Thyroid gland (tissue), 4 donors: Measurements from ENCODE around the gene FAR2. TPM values are rescaled to one million over a fixed set of nuclear protein-coding genes. Genes with fewer than 3 reads are reported as not detected.

ENCODE experiments used
- DNase-seq, 2 donors: peaks; one replicate each; pipeline ENCODE4 v3.0.0-alpha.2; 2019
- H3K27ac ChIP-seq, 3 donors: fragments of 200-600 bp; sonication (generic); 1 replicate in 2 of 3; 2 replicates in 1 of 3; pipeline ENCODE4 v1.5.1; 2016 to 2019; ENCODE audit warnings: mild to moderate bottlenecking in 1 of 3, moderate library complexity in 1 of 3
- H3K27me3 ChIP-seq: fragments of 200-600 bp; sonication (generic); one replicate; pipeline ENCODE4 v1.5.1; 2019
- H3K36me3 ChIP-seq, 2 donors: fragments of 200-600 bp; sonication (generic); one replicate each; pipeline ENCODE4 v1.5.1; 2016 to 2019
- H3K4me1 ChIP-seq, 2 donors: fragments of 200-600 bp; sonication (generic); one replicate each; pipeline ENCODE4 v1.5.1; 2017 to 2019
- H3K4me3 ChIP-seq, 3 donors: fragments of 200-600 bp; sonication (generic); replicated peaks in 1 of 3; 1 replicate in 2 of 3; 2 replicates in 1 of 3; pipeline ENCODE4 v1.5.1; 2016; ENCODE audit warnings: mild to moderate bottlenecking in 1 of 3
- H3K9me3 ChIP-seq: fragments of 200-600 bp; sonication (generic); one replicate; pipeline ENCODE4 v1.5.1; 2017
- CTCF ChIP-seq, 6 experiments: fragments of 200-600 bp in 3 of 6; fragments of 450-650 bp in 3 of 6; sonication (generic) in 3 of 6; IDR thresholded peaks; one replicate each; pipeline ENCODE4 v1.5.1; 2016 to 2019; ENCODE audit warnings: antibody characterized with exemption in 6 of 6, mild to moderate bottlenecking in 2 of 6, inconsistent platforms in 1 of 6, moderate library complexity in 1 of 6
- POLR2A ChIP-seq, 2 donors: fragments of 450-650 bp; IDR thresholded peaks; one replicate each; pipeline ENCODE4 v1.6.1; 2017; ENCODE audit warnings: antibody characterized with exemption in 2 of 2, mild to moderate bottlenecking in 2 of 2, moderate library complexity in 1 of 2
- WGBS, 2 donors: methylation state at CpG; one replicate each; pipeline ENCODE4 v1.1.5; 2017; 5-methylcytosine and 5-hydroxymethylcytosine counted together
- intact Hi-C: fragments of 100-400 bp; cut with DNase I; formaldehyde crosslinking; loops from one replicate; pipeline ENCODE4 v1.15.1; 2023
- total RNA-seq, 4 donors: library from RNA; depleted of rRNA; stranded (reverse); fragments of >200 nt; gene quantifications; one replicate each; pipeline ENCODE4 v1.2.3, GENCODE V29; 2016

FAR2 gene
- total RNA-seq, 4 donors from 2014 or later: 3.2 to 9.1 (median 4.3) TPM

DNA sequence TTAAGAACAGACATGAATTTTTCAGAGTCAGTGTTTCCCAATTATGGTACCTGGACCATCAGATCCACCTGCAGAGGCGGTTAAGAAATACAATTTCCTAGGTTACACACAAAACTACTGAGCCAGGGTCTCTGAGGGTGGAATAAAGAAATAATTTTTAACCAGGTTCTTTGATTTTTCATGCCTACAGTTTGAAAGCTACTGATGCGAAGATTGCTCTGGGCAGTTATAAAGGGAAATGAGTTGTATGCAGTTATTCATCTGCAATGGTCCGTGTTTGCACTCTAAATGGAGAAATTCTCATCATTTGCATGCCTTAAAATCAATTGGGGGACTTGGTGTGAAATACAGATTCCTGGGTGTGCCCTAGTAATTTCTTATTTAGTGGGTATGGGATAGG, 142.1 kb downstream of the FAR2 start:
- Histone ChIP-seq H3K4me3 (no peak overlapping the region), H3K9me3 (no peaks in the 10 kb centered on the region), H3K27me3 (no peaks in the 10 kb centered on the region), H3K4me1 (no peaks in the 10 kb centered on the region), H3K36me3 (no peaks in the 10 kb centered on the region), H3K27ac (no peak overlapping the region)
- intact Hi-C loops: no loop called here
- TF ChIP-seq POLR2A (IDR thresholded peaks at IDR 0.05): no peak
- TF ChIP-seq CTCF (IDR thresholded peaks at IDR 0.05): no peak
- DNase-seq: no peak
- WGBS, 2 donors: 82 to 93% methylated on average over 3 of the region's 3 CpGs

GRCh38 chr12:29299633-29300032, 150.6 kb downstream of the FAR2 start:
- H3K4me1 ChIP-seq: no peaks in the 10 kb centered on the region
- intact Hi-C loops: no loop called here
- H3K9me3 ChIP-seq: no peaks in the 10 kb centered on the region
- H3K27ac ChIP-seq: no peak overlapping the region
- no peaks in the 10 kb centered on the region for H3K27me3 ChIP-seq
- no peak for DNase-seq
- no peak overlapping the region for H3K4me3 ChIP-seq
- TF ChIP-seq CTCF (IDR thresholded peaks at IDR 0.05): no peak
- no peak for TF ChIP-seq POLR2A (IDR thresholded peaks at IDR 0.05)
- H3K36me3 ChIP-seq: no peaks in the 10 kb centered on the region
- 66 to 78% methylated on average over 2 of the region's 2 CpGs for WGBS, 2 donors

DNA sequence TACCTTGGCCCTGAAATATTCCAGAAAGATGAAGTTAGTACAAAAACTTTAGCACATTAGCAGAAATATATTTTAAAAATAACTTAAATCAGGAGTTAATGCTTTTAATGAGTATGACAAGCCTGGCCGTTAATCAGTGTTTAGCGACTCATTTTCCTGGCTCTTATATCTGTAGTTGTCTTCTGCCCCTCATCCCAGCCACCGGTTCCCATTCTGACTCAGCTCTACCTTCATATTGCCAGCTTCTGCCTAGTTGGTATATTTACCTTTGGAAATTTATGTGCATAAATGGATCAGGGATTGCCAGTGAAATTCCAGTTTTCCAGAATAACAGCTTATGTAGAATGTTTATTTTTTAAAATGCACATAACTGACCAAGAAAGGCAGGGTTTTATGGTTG, 152.0 kb downstream of the FAR2 start:
- Histone ChIP-seq H3K36me3 (no peaks in the 10 kb centered on the region), H3K9me3 (no peaks in the 10 kb centered on the region), H3K27me3 (no peaks in the 10 kb centered on the region), H3K27ac (no peak overlapping the region), H3K4me1 (no peaks in the 10 kb centered on the region), H3K4me3 (no peak overlapping the region)
- intact Hi-C loops: no loop called here
- 94 to 95% methylated on average over 3 of the region's 3 CpGs for WGBS, 2 donors
- no peak for DNase-seq
- TF ChIP-seq POLR2A (IDR thresholded peaks at IDR 0.05): no peak
- no peak for TF ChIP-seq CTCF (IDR thresholded peaks at IDR 0.05)

DNA sequence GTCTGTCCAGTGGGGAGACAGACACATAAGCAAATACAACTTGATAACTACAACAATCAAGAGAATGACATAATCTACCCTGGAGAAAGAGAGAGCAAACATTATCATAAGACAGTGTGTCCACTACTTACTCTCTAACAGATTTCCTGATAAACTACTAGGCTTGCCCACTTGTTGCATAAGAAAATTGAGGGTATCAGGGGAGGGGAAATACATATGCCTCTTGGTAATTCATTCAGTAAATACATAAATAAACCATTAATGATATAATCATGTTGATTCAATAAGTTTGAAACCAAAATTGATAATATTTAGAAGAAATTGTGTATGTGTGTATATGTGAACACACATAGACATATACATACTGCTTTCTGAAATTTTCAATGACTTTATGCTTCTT, 155.3 kb downstream of the FAR2 start:
- H3K4me1 ChIP-seq: no peaks in the 10 kb centered on the region
- H3K27ac ChIP-seq: no peak overlapping the region
- TF ChIP-seq POLR2A (IDR thresholded peaks at IDR 0.05) (no peak), CTCF (IDR thresholded peaks at IDR 0.05) (no peak)
- no peak overlapping the region for H3K4me3 ChIP-seq
- no peaks in the 10 kb centered on the region for H3K36me3 ChIP-seq
- DNase-seq: no peak
- H3K9me3 ChIP-seq: no peaks in the 10 kb centered on the region
- intact Hi-C loops: no loop called here
- H3K27me3 ChIP-seq: no peaks in the 10 kb centered on the region

DNA sequence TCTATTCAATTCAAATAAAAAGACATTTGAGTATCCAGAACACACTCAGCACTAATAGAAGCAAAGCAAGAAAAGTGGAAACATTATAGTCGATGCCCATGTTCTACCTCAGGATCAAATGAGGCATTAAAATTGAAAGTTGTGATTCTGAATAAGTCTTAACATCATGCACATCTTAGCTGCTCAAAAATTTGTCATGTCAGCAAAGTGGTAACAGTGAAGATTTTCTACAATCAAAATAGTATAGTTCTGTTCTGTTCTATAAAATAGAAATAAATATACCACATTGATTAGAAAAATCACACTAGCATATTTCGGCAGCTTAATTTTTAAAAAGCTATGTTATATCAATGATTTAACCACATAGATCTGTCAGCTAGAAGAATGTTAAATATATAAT, 157.2 kb downstream of the FAR2 start:
- Histone ChIP-seq H3K36me3 (no peaks in the 10 kb centered on the region), H3K4me1 (no peaks in the 10 kb centered on the region), H3K27me3 (no peaks in the 10 kb centered on the region), H3K9me3 (no peaks in the 10 kb centered on the region), H3K4me3 (no peak overlapping the region), H3K27ac (no peak overlapping the region)
- WGBS, 2 donors: 47 to 95% methylated on average over 2 of the region's 2 CpGs
- DNase-seq: no peak
- TF ChIP-seq POLR2A (IDR thresholded peaks at IDR 0.05) (no peak), CTCF (IDR thresholded peaks at IDR 0.05) (no peak)
- intact Hi-C loops: no loop called here
